HepG2 (cell line): ENCODE data around the gene PLAAT1.

Source experiments
- RAD21 ChIP-seq: fragments of 450-650 bp; formaldehyde crosslinking; IDR thresholded peaks from 2 replicates; pipeline ENCODE4 v1.5.0; 2020; ENCODE audit warnings: mild to moderate bottlenecking
- TCF7L2 ChIP-seq: IDR thresholded peaks from 2 replicates; pipeline ENCODE4 v1.6.1; 2011; ENCODE audit warnings: mild to moderate bottlenecking, low read depth, low read length, moderate library complexity
- ZNF180 ChIP-seq: sonication (generic); formaldehyde crosslinking; IDR thresholded peaks from 2 replicates; pipeline ENCODE4 v1.4.0; 2020; ENCODE audit warnings: low read depth, missing genetic modification reagents, borderline replicate concordance
- TF ChIP-seq, protein P1 (sequence below): sonication (generic); formaldehyde crosslinking; IDR thresholded peaks from 2 replicates; pipeline ENCODE4 v1.4.0; 2020; ENCODE audit warnings: missing genetic modification reagents, borderline replicate concordance

DNA sequence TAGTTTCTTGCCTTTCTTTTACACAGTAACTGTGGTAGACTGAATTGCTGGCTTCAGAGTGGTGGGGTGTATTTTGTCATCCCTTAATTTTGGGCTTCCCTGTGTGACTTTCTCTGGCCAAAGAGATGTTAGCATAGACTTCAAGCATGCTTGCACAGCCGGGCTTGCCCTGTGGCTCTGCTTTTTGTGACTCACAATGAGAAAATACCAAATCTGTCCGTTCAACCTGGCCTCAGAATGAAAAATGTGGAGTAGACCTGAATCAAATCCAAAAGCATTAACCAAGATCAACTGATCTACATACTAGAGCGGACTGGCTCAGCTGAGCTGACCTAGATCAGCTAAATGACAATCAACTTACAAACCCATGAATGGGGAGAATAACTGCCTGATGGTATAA lies 51.4 kb downstream of the PLAAT1 start:
- no peak for TF ChIP-seq RAD21
- TF ChIP-seq, protein P1, sequence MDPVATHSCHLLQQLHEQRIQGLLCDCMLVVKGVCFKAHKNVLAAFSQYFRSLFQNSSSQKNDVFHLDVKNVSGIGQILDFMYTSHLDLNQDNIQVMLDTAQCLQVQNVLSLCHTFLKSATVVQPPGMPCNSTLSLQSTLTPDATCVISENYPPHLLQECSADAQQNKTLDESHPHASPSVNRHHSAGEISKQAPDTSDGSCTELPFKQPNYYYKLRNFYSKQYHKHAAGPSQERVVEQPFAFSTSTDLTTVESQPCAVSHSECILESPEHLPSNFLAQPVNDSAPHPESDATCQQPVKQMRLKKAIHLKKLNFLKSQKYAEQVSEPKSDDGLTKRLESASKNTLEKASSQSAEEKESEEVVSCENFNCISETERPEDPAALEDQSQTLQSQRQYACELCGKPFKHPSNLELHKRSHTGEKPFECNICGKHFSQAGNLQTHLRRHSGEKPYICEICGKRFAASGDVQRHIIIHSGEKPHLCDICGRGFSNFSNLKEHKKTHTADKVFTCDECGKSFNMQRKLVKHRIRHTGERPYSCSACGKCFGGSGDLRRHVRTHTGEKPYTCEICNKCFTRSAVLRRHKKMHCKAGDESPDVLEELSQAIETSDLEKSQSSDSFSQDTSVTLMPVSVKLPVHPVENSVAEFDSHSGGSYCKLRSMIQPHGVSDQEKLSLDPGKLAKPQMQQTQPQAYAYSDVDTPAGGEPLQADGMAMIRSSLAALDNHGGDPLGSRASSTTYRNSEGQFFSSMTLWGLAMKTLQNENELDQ (CRISPR knock-in tag): no peak
- no peak for TF ChIP-seq TCF7L2
- no peak for TF ChIP-seq ZNF180
